SIG-M5 treated with dmso at 0.1 percent for 504 hours (cell line): Measurements from ENCODE around the gene CFAP99.
"Not testable (repeated sequence)": the region's sequence is repeated elsewhere in the genome, so short reads cannot be mapped to it uniquely, and the experiment has no call there.

Experiments used
- DNase-seq: peaks from one replicate; lab custom pipeline; 2025; ENCODE audit not compliant: unreplicated experiment; lab: John Stamatoyannopoulos, UW

The CFAP99 gene

DNA sequence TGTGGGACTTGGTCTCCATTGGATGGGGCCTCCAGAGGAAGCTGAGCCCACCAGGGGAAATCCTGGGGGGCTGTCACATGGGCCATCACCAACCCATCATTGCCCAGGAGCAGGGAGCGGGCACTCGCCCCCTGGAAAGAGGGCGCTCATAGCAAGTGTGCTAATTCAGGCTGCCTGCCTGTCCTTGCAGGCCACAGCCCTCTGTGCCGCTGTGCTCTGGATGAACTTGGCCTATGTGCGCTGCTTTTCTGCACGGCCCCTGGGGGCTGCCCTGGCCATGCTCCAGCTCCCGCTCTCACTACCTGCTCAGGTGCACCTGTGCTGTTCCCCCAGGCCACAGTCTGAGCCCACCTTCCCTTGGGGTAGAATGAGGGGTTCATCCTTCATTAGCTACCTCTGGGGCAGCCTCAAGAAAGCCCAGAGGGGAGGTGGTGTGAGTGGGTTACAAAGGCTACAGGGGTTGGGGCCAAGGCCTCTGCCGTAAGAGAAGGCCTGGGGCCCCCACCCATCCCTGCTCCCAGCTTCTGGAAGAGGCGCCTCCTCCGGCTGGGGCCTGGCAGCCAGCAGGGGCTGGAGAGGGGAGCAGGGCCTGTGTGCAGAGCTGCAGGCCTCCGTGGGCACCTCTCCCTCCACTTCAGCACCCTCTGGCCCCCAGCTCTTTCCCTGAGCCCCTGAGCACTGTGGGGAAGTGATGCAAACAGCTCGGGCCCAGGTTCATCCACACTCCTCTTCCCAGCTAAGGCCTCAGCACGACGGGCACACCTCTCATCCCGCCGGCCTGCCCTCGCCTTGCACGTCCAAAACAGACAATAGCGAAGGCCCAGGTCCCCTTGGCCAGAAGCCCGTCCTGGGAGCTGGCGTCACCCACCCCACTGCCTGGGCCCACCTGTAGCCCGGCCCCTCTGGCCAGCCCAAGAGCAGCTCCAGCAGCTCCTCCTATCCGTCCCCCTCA lies 8.9 kb downstream of the CFAP99 start:
- DNase-seq, result no peak

- DNase-seq, result no peak
Measured at GRCh38 chr4:2428496-2429213, 9.9 kb downstream of the CFAP99 start.

DNA sequence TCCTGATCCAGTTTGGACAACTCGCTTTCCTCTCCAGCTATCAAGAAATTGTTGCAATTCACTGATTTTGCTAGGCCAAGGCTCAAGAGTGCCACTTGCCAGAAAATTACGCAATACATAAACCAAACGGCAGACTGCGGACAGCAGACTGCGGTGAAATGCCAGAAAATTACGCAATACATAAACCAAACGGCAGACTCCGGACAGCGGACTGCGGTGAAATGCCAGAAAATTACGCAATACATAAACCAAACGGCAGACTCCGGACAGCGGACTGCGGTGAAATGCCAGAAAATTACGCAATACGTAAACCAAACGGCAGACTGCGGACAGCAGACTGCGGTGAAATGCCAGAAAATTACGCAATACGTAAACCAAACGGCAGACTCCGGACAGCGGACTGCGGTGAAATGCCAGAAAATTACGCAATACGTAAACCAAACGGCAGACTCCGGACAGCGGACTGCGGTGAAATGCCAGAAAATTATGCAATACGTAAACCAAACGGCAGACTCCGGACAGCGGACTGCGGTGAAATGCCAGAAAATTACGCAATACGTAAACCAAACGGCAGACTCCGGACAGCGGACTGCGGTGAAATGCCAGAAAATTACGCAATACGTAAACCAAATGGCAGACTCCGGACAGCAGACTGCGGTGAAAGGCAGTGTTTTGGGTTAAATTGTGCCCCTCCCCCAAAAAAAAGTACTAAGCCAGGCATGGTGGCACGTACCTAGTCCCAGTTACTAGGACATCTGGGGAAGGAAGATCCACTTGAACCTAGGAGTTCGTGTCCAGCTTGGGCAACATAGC lies 11.4 kb downstream of the CFAP99 start:
- not testable (repeated sequence) for DNase-seq

- DNase-seq, result no peak
Measured at GRCh38 chr4:2432004-2432403, 13.2 kb downstream of the CFAP99 start.

DNA sequence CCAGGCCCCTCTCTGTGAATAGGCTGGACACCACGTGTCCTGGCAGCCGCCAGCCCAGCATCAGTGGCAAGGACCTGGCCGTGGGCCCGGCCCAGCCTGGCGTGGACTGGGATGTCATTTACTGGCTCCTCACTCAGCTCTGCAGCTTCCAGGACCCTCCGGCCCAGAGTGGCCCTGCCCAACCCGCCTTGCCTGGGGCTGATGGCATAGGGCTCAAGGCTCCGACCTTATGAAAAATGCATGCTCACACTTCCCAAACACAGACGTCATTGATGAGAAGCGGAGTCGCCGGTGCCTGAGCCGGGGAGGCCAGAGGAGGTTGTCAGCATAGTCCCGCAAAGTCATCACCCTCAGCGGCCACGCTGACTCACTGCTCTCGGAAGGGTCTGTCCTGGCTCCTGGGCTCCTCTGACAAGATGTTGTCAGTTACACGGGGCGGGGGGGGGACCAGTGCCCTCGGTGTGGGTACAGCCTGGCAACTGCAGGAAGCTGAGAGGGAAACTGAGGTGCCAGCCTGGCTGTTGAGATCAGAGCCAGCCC lies 14.3 kb downstream of the CFAP99 start:
- DNase-seq, result no peak

GRCh38 chr4:2433609-2434350 lies 15.0 kb downstream of the CFAP99 start:
- no peak for DNase-seq

DNA sequence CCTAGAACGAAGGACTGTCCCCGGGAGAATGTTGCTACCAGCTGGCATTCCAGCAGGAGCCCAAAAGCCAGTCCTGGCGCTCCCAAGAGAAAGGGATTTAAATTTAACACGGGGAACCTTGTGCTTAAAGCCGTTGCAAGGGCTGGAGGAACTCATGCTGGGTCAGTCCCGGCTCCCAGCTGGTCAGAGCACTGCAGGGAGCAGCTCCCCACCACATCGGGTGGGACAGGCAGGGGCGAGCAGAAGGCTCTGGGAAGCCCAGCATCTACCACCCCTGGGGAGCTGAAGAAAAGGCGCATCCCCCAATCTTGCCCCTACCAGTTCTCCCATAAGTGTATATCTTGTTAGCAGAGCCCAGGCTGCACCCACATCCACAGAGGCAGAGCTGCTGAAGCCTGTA lies 15.7 kb downstream of the CFAP99 start:
- no peak for DNase-seq

DNA sequence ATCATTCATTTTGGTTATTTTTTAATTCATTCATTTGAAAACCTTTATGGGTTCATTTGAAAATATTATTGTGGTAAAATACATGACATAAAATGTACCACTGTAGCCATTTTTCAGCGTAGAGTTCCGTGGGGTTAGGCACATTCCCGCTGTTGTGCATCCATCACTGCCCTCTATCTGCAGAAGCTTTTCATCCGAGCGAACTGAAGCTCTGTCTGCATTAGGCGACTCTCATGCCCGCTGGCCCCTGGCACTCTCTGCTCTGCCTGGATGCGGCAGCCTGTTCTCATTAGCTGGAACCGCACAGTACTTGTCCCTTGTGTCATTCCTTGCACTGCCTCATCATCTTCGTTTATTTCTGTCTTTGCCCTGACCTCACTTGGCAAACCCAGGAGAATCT lies 17.5 kb downstream of the CFAP99 start:
- no peak for DNase-seq

DNA sequence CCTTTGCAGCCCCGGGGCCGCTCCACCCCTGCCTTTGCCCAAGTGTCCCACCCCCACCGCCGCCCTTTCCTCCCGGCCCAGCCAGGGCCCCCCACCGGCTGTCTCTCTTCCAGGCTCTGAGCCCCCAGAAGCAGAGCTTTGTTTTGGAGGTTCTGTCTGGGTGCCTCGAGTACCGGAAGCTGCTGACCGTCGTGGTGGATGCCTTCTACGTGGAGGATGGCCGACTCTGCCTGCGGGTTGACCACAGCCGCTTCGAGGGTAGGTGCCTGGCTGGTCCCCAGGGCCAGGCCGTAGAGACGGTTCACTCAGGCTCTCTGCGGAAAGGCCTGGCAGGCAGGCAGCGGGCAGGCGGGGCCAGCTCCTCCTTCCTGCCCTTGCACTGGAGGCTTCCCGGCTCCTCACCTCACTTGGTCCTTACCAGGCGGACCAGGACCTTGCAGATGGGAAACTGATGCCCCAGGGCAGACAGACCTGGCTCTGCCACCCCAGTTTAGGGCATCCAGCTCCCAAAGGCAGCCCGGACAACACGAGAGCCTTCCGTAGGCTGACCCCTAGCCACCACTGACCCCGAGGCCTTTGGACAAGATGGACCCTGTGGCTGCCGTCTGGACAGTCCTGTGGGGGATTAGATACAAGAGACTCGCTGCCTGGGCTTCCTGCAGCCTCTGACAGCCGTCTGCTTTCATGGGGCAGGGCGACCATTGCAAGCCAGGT lies 18.2 kb downstream of the CFAP99 start:
- no peak for DNase-seq

GRCh38 chr4:2437475-2438215 lies 18.9 kb downstream of the CFAP99 start:
- DNase-seq, result no peak

- DNase-seq, result no peak
Measured at GRCh38 chr4:2438822-2439718, 20.3 kb downstream of the CFAP99 start.

- DNase-seq, result peak; percentile 55
Measured at GRCh38 chr4:2441393-2442174, 22.8 kb downstream of the CFAP99 start.

- no peak for DNase-seq
Measured at GRCh38 chr4:2442175-2442993, 23.6 kb downstream of the CFAP99 start.

DNA sequence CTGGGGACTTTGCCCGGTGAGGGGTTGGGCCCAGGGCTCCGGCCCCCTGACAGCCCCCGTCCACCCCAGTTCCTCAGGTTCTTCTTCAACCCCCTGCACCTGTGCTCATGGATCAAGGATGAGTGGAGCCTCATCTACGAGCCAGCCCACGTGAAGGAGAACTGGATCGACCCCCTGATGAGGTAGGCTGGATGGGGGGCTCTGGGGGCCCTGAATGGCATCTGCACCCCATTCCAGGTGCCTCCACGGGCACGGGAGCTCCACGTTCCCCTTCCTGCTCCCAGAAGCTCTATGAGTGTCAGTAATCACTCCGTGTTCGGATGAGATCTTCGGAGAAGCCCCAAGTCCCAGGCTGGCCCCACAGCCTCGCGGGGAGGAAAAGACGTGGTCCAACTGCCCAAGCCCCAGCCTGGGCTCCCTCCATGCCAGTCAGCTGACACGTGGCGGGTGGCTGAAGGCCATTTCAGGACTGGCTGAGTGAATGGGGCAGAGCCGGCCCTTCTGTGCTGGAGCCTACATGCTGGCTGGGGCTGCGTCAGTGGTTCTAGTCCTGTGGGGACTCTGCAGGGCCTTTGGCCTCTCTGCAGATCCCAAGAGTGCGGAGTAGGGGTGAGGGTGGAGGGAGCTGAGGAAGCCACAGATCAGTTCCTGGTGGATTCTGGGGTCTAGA lies 24.4 kb downstream of the CFAP99 start:
- DNase-seq, result no peak

GRCh38 chr4:2443956-2444740 lies 25.4 kb downstream of the CFAP99 start:
- DNase-seq, result no peak
